ENCODE measurements around the gene POU3F2. TPM values are rescaled to one million over a fixed set of nuclear protein-coding genes. Genes with fewer than 3 reads are reported as not detected.

POU3F2 gene
- total RNA-seq, 1 experiment from 2014 or later: not detected

Other genes with a start within 250 kb of the POU3F2 start
- gene FBXL4, start 113.4 kb downstream of the POU3F2 start, total RNA-seq (2014; rRNA removed; shearing (Covaris generic)): 8.3 and 9.0 TPM in 2 replicates